ENCODE data around the gene SDHB.

DNA sequence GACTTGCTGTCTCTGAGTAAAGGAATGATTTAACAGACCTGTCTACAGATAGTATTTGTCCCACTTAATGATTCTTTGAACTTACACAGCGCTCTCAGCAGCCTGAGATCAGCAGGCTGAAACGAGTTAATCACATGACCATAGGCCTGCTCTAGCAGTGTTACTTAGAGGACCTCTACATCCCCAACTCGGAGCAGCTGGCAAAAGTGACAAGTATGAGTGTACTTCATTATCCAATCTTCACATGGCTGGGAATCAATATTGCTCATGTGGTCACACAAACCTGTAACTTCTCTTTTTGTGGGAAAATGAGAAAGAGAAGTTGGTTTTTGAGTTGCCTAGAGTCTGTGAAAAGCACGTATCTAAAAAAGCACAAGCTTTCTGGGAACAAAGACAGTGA is 30.7 kb downstream of the SDHB start:
- TF ChIP-seq ZNF600 (tag by site-specific recombination; IDR thresholded peaks at IDR 0.05) (no peak), SCRT1 (tag by site-specific recombination; IDR thresholded peaks at IDR 0.05; ENCODE audit: borderline replicate concordance) (no peak), ZNF248 (tag by site-specific recombination; IDR thresholded peaks at IDR 0.05) (no peak), ZNF501 (tag by site-specific recombination; IDR thresholded peaks at IDR 0.05) (no peak), ZBTB8A (tag by site-specific recombination; IDR thresholded peaks at IDR 0.05) (no peak), MZF1 (tag by site-specific recombination; IDR thresholded peaks at IDR 0.05; ENCODE audit: borderline replicate concordance) (no peak), ZNF274 (IDR thresholded peaks at IDR 0.05; ENCODE audit: low read length) (no peak), ZNF274 (tag by site-specific recombination; IDR thresholded peaks at IDR 0.05; ENCODE audit: borderline replicate concordance) (no peak), YY1 (tag by site-specific recombination; IDR thresholded peaks at IDR 0.05) (no peak)
- TF ChIP-seq, protein P1, sequence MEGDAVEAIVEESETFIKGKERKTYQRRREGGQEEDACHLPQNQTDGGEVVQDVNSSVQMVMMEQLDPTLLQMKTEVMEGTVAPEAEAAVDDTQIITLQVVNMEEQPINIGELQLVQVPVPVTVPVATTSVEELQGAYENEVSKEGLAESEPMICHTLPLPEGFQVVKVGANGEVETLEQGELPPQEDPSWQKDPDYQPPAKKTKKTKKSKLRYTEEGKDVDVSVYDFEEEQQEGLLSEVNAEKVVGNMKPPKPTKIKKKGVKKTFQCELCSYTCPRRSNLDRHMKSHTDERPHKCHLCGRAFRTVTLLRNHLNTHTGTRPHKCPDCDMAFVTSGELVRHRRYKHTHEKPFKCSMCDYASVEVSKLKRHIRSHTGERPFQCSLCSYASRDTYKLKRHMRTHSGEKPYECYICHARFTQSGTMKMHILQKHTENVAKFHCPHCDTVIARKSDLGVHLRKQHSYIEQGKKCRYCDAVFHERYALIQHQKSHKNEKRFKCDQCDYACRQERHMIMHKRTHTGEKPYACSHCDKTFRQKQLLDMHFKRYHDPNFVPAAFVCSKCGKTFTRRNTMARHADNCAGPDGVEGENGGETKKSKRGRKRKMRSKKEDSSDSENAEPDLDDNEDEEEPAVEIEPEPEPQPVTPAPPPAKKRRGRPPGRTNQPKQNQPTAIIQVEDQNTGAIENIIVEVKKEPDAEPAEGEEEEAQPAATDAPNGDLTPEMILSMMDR (tag by site-specific recombination; IDR thresholded peaks at IDR 0.05): no peak
- TF ChIP-seq, protein P2, sequence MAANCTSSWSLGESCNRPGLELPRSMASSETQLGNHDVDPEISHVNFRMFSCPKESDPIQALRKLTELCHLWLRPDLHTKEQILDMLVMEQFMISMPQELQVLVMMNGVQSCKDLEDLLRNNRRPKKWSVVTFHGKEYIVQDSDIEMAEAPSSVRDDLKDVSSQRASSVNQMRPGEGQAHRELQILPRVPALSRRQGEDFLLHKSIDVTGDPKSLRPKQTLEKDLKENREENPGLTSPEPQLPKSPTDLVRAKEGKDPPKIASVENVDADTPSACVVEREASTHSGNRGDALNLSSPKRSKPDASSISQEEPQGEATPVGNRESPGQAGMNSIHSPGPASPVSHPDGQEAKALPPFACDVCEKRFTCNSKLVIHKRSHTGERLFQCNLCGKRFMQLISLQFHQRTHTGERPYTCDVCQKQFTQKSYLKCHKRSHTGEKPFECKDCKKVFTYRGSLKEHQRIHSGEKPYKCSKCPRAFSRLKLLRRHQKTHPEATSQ (tag by site-specific recombination; IDR thresholded peaks at IDR 0.05): no peak

Data from HEK293 (cell line).